Left cardiac atrium (tissue), 4 donors: ENCODE data around the gene GCNA. TPM values are rescaled to one million over a fixed set of nuclear protein-coding genes. Genes with fewer than 3 reads are reported as not detected.
"Not testable (repeated sequence)": the region's sequence is repeated elsewhere in the genome, so short reads cannot be mapped to it uniquely, and the experiment has no call there.

Experiments used
- ATAC-seq, 2 donors: fragments of 200-7000 bp; cut with Tn5 transposase; one replicate each; pipeline ENCODE4 v1.9.1; 2020; ENCODE audit warnings: mild to moderate bottlenecking in 2 of 2, moderate library complexity in 2 of 2
- DNase-seq: peaks from one replicate; pipeline ENCODE4 v3.0.0-alpha.2; 2020
- intact Hi-C, 2 donors: fragments of 100-400 bp; cut with DNase I; formaldehyde crosslinking; loops; one replicate each; pipeline versions ENCODE4 v1.14.1 to v1.15.1; 2022 to 2023
- total RNA-seq, 2 donors: library from RNA; stranded (reverse); fragmentation: NEBNext Ultra II Directional; extraction: Animal tissue kit (Norgen Biotek cat#: 25700); gene quantifications; one replicate each; pipeline ENCODE4 v1.2.1, GENCODE V29; 2021
- donor health status: DM: no; HTN: yes; CAD: no.
- donor health status: DM: no; HTN: yes; CAD: no; lungs with severe emphysema.
- donor health status: DM: yes; HTN: yes; CAD: no.
- donor health status: Dilated cardiomyopathy.

GCNA gene
- total RNA-seq, 2 donors from 2014 or later = 1.2 to 1.3 TPM

DNA sequence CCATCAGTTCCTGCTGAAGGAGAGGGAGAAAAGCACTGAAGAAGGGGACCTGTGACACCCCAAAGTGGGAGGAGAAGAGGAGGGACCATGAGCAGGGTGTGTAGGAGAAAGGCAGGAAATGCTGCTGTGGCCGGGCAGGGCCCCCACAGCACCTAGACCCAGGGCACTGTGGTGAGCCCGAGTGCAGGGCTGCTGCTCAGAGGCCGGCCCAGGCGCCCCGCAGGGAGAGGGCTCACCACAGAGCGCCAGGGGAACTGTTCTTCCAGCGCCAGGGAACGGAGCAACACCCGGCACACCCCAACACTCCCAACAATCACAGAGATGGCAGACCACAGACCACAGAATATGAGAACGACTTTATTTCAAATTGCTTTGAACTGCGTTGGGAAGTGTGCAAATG lies 84.4 kb downstream of the GCNA start:
- DNase-seq, ATAC-seq, intact Hi-C loops: not testable (repeated sequence)

Other genes with a start within 250 kb of the GCNA start
- 10 to 100 TPM; 17.8 to 23.0 TPM for gene TAF1, start 212.1 kb upstream of the GCNA start, total RNA-seq
- 10 to 100 TPM; 64.7 to 68.8 TPM for gene OGT, start 45.3 kb upstream of the GCNA start, total RNA-seq
- under 1 TPM; 0.24 to 0.82 TPM for gene CXCR3, start 40.1 kb downstream of the GCNA start, total RNA-seq
- gene CXorf49, start 139.8 kb downstream of the GCNA start, total RNA-seq = not detected
- not detected for gene CXorf49B, start 184.9 kb downstream of the GCNA start, total RNA-seq